Measurements from ENCODE around the gene SRPX2. TPM values are rescaled to one million over a fixed set of nuclear protein-coding genes. Genes with fewer than 3 reads are reported as not detected.

The SRPX2 gene
- total RNA-seq, 1 donor from 2014 or later, result not detected

GRCh38 chrX:100636321-100636991, 7.5 kb upstream of the SRPX2 start, which contains the start of gene TSPAN6:
Gene TSPAN6, minus strand, starts transcription at chrX:100636806. Its CDS starts 112 bp downstream, at chrX:100636694.
- peak within 1 kb of the TSS; percentile 90 for H3K4me3 Mint-ChIP-seq
- H3K27me3 Mint-ChIP-seq (ENCODE audit: insufficient read depth), result peaks cover 13% of the 10 kb centered on the region
- peak; percentile 45 for DNase-seq (ENCODE audit: low spot score)
- peaks cover 9% of the 10 kb centered on the region for H3K4me1 Mint-ChIP-seq (ENCODE audit: low read depth)
- H3K27ac Mint-ChIP-seq, result no peak within 1 kb of the TSS
- intact Hi-C loops (cut with micrococcal nuclease), result loop anchor here (1.0 kb wide), 1 partner anchor 124 kb away; no protein-coding TSS in a partner anchor
- no peaks in the 10 kb centered on the region for H3K9me3 Mint-ChIP-seq
- peaks cover 2% of the 10 kb centered on the region for H3K36me3 Mint-ChIP-seq (ENCODE audit: low read depth)

- Mint-ChIP-seq H3K4me3 (no peak overlapping the region), H3K27me3 (ENCODE audit: insufficient read depth) (peaks cover 4% of the 10 kb centered on the region), H3K4me1 (ENCODE audit: low read depth) (no peaks in the 10 kb centered on the region), H3K36me3 (ENCODE audit: low read depth) (no peaks in the 10 kb centered on the region), H3K27ac (no peak overlapping the region), H3K9me3 (no peaks in the 10 kb centered on the region)
- no peak for DNase-seq (ENCODE audit: low spot score)
- intact Hi-C loops (cut with micrococcal nuclease), result no loop called here
Measured at GRCh38 chrX:100642290-100642689, 1.7 kb upstream of the SRPX2 start.

GRCh38 chrX:100643212-100643611, 787 bp upstream of the SRPX2 start:
- Mint-ChIP-seq H3K9me3 (no peaks in the 10 kb centered on the region), H3K27ac (no peak overlapping the region), H3K4me1 (ENCODE audit: low read depth) (no peaks in the 10 kb centered on the region), H3K4me3 (no peak overlapping the region), H3K36me3 (ENCODE audit: low read depth) (no peaks in the 10 kb centered on the region), H3K27me3 (ENCODE audit: insufficient read depth) (peaks cover 4% of the 10 kb centered on the region)
- no peak for DNase-seq (ENCODE audit: low spot score)
- intact Hi-C loops (cut with micrococcal nuclease), result no loop called here

GRCh38 chrX:100645106-100645505, 1.1 kb downstream of the SRPX2 start:
- no peaks in the 10 kb centered on the region for H3K4me1 Mint-ChIP-seq (ENCODE audit: low read depth)
- H3K4me3 Mint-ChIP-seq, result no peak overlapping the region
- H3K27ac Mint-ChIP-seq, result no peak overlapping the region
- no peaks in the 10 kb centered on the region for H3K9me3 Mint-ChIP-seq
- H3K36me3 Mint-ChIP-seq (ENCODE audit: low read depth), result no peaks in the 10 kb centered on the region
- intact Hi-C loops (cut with micrococcal nuclease), result no loop called here
- peaks cover 2% of the 10 kb centered on the region for H3K27me3 Mint-ChIP-seq (ENCODE audit: insufficient read depth)
- DNase-seq (ENCODE audit: low spot score), result no peak

GRCh38 chrX:100647095-100647494, 3.1 kb downstream of the SRPX2 start:
- DNase-seq (ENCODE audit: low spot score), result no peak
- no peaks in the 10 kb centered on the region for H3K36me3 Mint-ChIP-seq (ENCODE audit: low read depth)
- H3K4me1 Mint-ChIP-seq (ENCODE audit: low read depth), result no peaks in the 10 kb centered on the region
- H3K9me3 Mint-ChIP-seq, result no peaks in the 10 kb centered on the region
- no peak overlapping the region for H3K27ac Mint-ChIP-seq
- H3K4me3 Mint-ChIP-seq, result no peak overlapping the region
- intact Hi-C loops (cut with micrococcal nuclease), result no loop called here
- peaks cover 5% of the 10 kb centered on the region for H3K27me3 Mint-ChIP-seq (ENCODE audit: insufficient read depth)

GRCh38 chrX:100647739-100648138, 3.7 kb downstream of the SRPX2 start:
- intact Hi-C loops (cut with micrococcal nuclease), result no loop called here
- H3K27ac Mint-ChIP-seq, result no peak overlapping the region
- no peaks in the 10 kb centered on the region for H3K9me3 Mint-ChIP-seq
- no peak for DNase-seq (ENCODE audit: low spot score)
- peaks cover 3% of the 10 kb centered on the region for H3K27me3 Mint-ChIP-seq (ENCODE audit: insufficient read depth)
- H3K36me3 Mint-ChIP-seq (ENCODE audit: low read depth), result no peaks in the 10 kb centered on the region
- no peak overlapping the region for H3K4me3 Mint-ChIP-seq
- H3K4me1 Mint-ChIP-seq (ENCODE audit: low read depth), result no peaks in the 10 kb centered on the region

GRCh38 chrX:100648458-100649417, 4.7 kb downstream of the SRPX2 start:
- no peaks in the 10 kb centered on the region for H3K36me3 Mint-ChIP-seq (ENCODE audit: low read depth)
- no peak overlapping the region for H3K4me3 Mint-ChIP-seq
- intact Hi-C loops (cut with micrococcal nuclease), result no loop called here
- no peak overlapping the region for H3K27ac Mint-ChIP-seq
- no peaks in the 10 kb centered on the region for H3K4me1 Mint-ChIP-seq (ENCODE audit: low read depth)
- no peak for DNase-seq (ENCODE audit: low spot score)
- no peaks in the 10 kb centered on the region for H3K9me3 Mint-ChIP-seq
- peaks cover 3% of the 10 kb centered on the region for H3K27me3 Mint-ChIP-seq (ENCODE audit: insufficient read depth)

- Mint-ChIP-seq H3K27ac (no peak overlapping the region), H3K4me3 (no peak overlapping the region), H3K36me3 (ENCODE audit: low read depth) (no peaks in the 10 kb centered on the region), H3K27me3 (ENCODE audit: insufficient read depth) (peaks cover 3% of the 10 kb centered on the region), H3K4me1 (ENCODE audit: low read depth) (no peaks in the 10 kb centered on the region), H3K9me3 (no peaks in the 10 kb centered on the region)
- intact Hi-C loops (cut with micrococcal nuclease), result no loop called here
- DNase-seq (ENCODE audit: low spot score), result no peak
Measured at GRCh38 chrX:100649550-100650356, 5.8 kb downstream of the SRPX2 start.

GRCh38 chrX:100650841-100651240, 6.8 kb downstream of the SRPX2 start:
- H3K36me3 Mint-ChIP-seq (ENCODE audit: low read depth), result no peaks in the 10 kb centered on the region
- no peak for DNase-seq (ENCODE audit: low spot score)
- intact Hi-C loops (cut with micrococcal nuclease), result no loop called here
- no peaks in the 10 kb centered on the region for H3K4me1 Mint-ChIP-seq (ENCODE audit: low read depth)
- H3K27me3 Mint-ChIP-seq (ENCODE audit: insufficient read depth), result peaks cover 3% of the 10 kb centered on the region
- no peaks in the 10 kb centered on the region for H3K9me3 Mint-ChIP-seq
- H3K27ac Mint-ChIP-seq, result no peak overlapping the region
- H3K4me3 Mint-ChIP-seq, result no peak overlapping the region

GRCh38 chrX:100652266-100652665, 8.3 kb downstream of the SRPX2 start:
- DNase-seq (ENCODE audit: low spot score), result no peak
- intact Hi-C loops (cut with micrococcal nuclease), result no loop called here
- no peaks in the 10 kb centered on the region for H3K4me1 Mint-ChIP-seq (ENCODE audit: low read depth)
- H3K27ac Mint-ChIP-seq, result no peak overlapping the region
- no peaks in the 10 kb centered on the region for H3K36me3 Mint-ChIP-seq (ENCODE audit: low read depth)
- H3K4me3 Mint-ChIP-seq, result no peak overlapping the region
- H3K9me3 Mint-ChIP-seq, result no peaks in the 10 kb centered on the region
- H3K27me3 Mint-ChIP-seq (ENCODE audit: insufficient read depth), result peaks cover 6% of the 10 kb centered on the region

GRCh38 chrX:100654261-100654660, 10.3 kb downstream of the SRPX2 start:
- no peak overlapping the region for H3K27ac Mint-ChIP-seq

GRCh38 chrX:100658941-100659381, 15.0 kb downstream of the SRPX2 start:
- Mint-ChIP-seq H3K4me1 (ENCODE audit: low read depth) (no peaks in the 10 kb centered on the region), H3K36me3 (ENCODE audit: low read depth) (no peaks in the 10 kb centered on the region), H3K27ac (no peak overlapping the region), H3K27me3 (ENCODE audit: insufficient read depth) (peaks cover 6% of the 10 kb centered on the region), H3K4me3 (no peak overlapping the region), H3K9me3 (no peaks in the 10 kb centered on the region)
- no peak for DNase-seq (ENCODE audit: low spot score)
- intact Hi-C loops (cut with micrococcal nuclease), result no loop called here

More at GRCh38 chrX:100654261-100654660, 10.3 kb downstream of the SRPX2 start:
- intact Hi-C loops (cut with micrococcal nuclease), result no loop called here
- no peaks in the 10 kb centered on the region for H3K9me3 Mint-ChIP-seq
- H3K27me3 Mint-ChIP-seq (ENCODE audit: insufficient read depth), result peaks cover 8% of the 10 kb centered on the region
- H3K4me1 Mint-ChIP-seq (ENCODE audit: low read depth), result no peaks in the 10 kb centered on the region
- no peak for DNase-seq (ENCODE audit: low spot score)
- no peak overlapping the region for H3K4me3 Mint-ChIP-seq
- H3K36me3 Mint-ChIP-seq (ENCODE audit: low read depth), result no peaks in the 10 kb centered on the region
